Mesothelial cell of epicardium (in vitro differentiated cells): ENCODE results near the gene DRC7. TPM values are rescaled to one million over a fixed set of nuclear protein-coding genes. Genes with fewer than 3 reads are reported as not detected.

Experiments used
- DNase-seq, 2 experiments: peaks; one replicate each; pipeline ENCODE4 v3.0.0; 2021; ENCODE audit warnings: low spot score in 2 of 2; ENCODE audit not compliant: unreplicated experiment in 2 of 2
- H3K27ac Mint-ChIP-seq: 2 replicates; pipeline ENCODE4 v1.8.0; 2021; ENCODE audit warnings: mixed read lengths
- H3K27me3 Mint-ChIP-seq: 2 replicates; pipeline ENCODE4 v1.8.0; 2021; ENCODE audit warnings: low read depth, mixed read lengths
- H3K36me3 Mint-ChIP-seq: 2 replicates; pipeline ENCODE4 v1.8.0; 2021; ENCODE audit warnings: mixed read lengths
- H3K4me1 Mint-ChIP-seq: 2 replicates; pipeline ENCODE4 v1.8.0; 2021; ENCODE audit warnings: mixed read lengths
- H3K4me3 Mint-ChIP-seq: 2 replicates; pipeline ENCODE4 v1.8.0; 2021; ENCODE audit warnings: mild to moderate bottlenecking, moderate library complexity, mixed read lengths
- H3K9me3 Mint-ChIP-seq: 2 replicates; pipeline ENCODE4 v1.8.0; 2021; ENCODE audit warnings: mixed read lengths
- total RNA-seq: library from RNA; stranded (reverse); gene quantifications from 3 replicates; pipeline ENCODE4 v1.2.1, GENCODE V29; 2021
- TF ChIP-seq, protein P1 (sequence below): fragments of 200-600 bp; sonication (generic); IDR thresholded peaks from one replicate; pipeline ENCODE4 v1.5.0; 2021; ENCODE audit warnings: antibody characterized with exemption; ENCODE audit not compliant: unreplicated experiment

DRC7 gene
- total RNA-seq, 1 donor from 2014 or later, result not detected

GRCh38 chr16:57648125-57648524 is 46.5 kb upstream of the DRC7 start:
- Mint-ChIP-seq H3K27me3 (no peaks in the 10 kb centered on the region), H3K4me1 (peaks cover 19% of the 10 kb centered on the region), H3K4me3 (no peak overlapping the region), H3K36me3 (no peaks in the 10 kb centered on the region), H3K9me3 (no peaks in the 10 kb centered on the region), H3K27ac (no peak overlapping the region)
- no peak for DNase-seq
- TF ChIP-seq, protein P1, sequence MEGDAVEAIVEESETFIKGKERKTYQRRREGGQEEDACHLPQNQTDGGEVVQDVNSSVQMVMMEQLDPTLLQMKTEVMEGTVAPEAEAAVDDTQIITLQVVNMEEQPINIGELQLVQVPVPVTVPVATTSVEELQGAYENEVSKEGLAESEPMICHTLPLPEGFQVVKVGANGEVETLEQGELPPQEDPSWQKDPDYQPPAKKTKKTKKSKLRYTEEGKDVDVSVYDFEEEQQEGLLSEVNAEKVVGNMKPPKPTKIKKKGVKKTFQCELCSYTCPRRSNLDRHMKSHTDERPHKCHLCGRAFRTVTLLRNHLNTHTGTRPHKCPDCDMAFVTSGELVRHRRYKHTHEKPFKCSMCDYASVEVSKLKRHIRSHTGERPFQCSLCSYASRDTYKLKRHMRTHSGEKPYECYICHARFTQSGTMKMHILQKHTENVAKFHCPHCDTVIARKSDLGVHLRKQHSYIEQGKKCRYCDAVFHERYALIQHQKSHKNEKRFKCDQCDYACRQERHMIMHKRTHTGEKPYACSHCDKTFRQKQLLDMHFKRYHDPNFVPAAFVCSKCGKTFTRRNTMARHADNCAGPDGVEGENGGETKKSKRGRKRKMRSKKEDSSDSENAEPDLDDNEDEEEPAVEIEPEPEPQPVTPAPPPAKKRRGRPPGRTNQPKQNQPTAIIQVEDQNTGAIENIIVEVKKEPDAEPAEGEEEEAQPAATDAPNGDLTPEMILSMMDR, result no peak

- H3K27ac Mint-ChIP-seq, result no peak overlapping the region
- H3K4me1 Mint-ChIP-seq, result peaks cover 24% of the 10 kb centered on the region
- peak; percentile 51 to 87 for DNase-seq
- H3K27me3 Mint-ChIP-seq, result no peaks in the 10 kb centered on the region
- H3K9me3 Mint-ChIP-seq, result no peaks in the 10 kb centered on the region
- TF ChIP-seq, protein P1, result peak; percentile 98
- no peaks in the 10 kb centered on the region for H3K36me3 Mint-ChIP-seq
- H3K4me3 Mint-ChIP-seq, result no peak overlapping the region
Observed at GRCh38 chr16:57648581-57649442, 45.8 kb upstream of the DRC7 start.

GRCh38 chr16:57649443-57649751 is 45.2 kb upstream of the DRC7 start:
- Mint-ChIP-seq H3K4me3 (no peak overlapping the region), H3K36me3 (no peaks in the 10 kb centered on the region), H3K4me1 (peaks cover 26% of the 10 kb centered on the region), H3K27ac (no peak overlapping the region), H3K27me3 (no peaks in the 10 kb centered on the region), H3K9me3 (no peaks in the 10 kb centered on the region)
- TF ChIP-seq, protein P1, result no peak
- no peak for DNase-seq

- Mint-ChIP-seq H3K27ac (no peak overlapping the region), H3K36me3 (no peaks in the 10 kb centered on the region), H3K4me1 (peaks cover 26% of the 10 kb centered on the region), H3K27me3 (no peaks in the 10 kb centered on the region), H3K4me3 (no peak overlapping the region), H3K9me3 (no peaks in the 10 kb centered on the region)
- TF ChIP-seq, protein P1, result no peak
- no peak for DNase-seq
Observed at GRCh38 chr16:57649846-57650245, 44.8 kb upstream of the DRC7 start.

DNA sequence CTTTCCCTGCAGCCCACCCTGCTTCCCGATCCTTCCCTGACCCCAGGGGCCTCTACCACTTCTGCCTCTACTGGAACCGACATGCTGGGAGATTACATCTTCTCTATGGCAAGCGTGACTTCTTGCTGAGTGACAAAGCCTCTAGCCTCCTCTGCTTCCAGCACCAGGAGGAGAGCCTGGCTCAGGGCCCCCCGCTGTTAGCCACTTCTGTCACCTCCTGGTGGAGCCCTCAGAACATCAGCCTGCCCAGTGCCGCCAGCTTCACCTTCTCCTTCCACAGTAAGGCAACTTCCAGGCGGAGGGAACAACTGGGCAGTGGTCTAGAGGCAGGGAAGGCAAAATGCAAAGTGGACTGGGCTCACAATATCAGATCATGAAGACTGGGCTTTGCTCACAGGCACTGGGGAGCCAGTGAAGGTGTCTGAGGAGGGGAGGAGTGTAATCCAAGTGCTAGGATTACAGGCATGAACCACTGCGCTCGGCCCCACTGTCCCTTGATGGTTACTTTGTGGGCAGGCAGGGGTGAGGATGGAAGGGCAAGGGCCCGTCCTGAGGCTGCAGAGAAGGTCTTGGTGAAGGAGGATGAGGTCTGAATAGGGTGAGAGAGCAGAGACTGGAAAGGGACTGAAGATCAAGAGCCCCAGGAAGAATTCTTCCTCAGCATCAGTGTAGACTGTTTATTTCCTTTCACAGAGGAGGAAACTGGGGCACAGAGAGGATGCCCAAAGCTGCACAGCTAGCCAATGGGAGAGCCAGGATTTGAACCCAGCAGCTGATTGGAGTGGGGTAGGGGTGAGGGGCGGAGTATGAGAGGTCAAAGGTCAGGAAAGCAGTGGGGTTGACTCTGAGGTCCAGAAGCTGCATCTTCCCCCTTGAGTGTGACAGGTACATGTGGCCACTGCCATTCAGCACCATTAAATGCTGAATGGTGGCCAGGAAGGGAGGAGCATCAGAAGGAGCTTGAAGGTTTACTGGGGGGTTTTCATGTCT is 43.0 kb upstream of the DRC7 start:
- H3K9me3 Mint-ChIP-seq, result no peaks in the 10 kb centered on the region
- TF ChIP-seq, protein P1, result no peak
- no peak overlapping the region for H3K4me3 Mint-ChIP-seq
- H3K27ac Mint-ChIP-seq, result no peak overlapping the region
- no peak for DNase-seq
- H3K4me1 Mint-ChIP-seq, result peaks cover 14% of the 10 kb centered on the region
- H3K27me3 Mint-ChIP-seq, result no peaks in the 10 kb centered on the region
- peaks cover 2% of the 10 kb centered on the region for H3K36me3 Mint-ChIP-seq
